Activated effector memory CD4-positive, alpha-beta T cell treated with Interleukin-2 at 50 U/mL for 16 hours (primary cell): ENCODE measurements around the gene PLXNB3.
"Not testable (repeated sequence)": the region's sequence is repeated elsewhere in the genome, so short reads cannot be mapped to it uniquely, and the experiment has no call there.

Source experiments
- DNase-seq: peaks from one replicate; pipeline ENCODE4 v3.0.0-alpha.2; 2020

Gene PLXNB3

GRCh38 chrX:153733651-153734240, 30.3 kb upstream of the PLXNB3 start:
- no peak for DNase-seq

GRCh38 chrX:153734871-153735270, 29.2 kb upstream of the PLXNB3 start:
- no peak for DNase-seq

- no peak for DNase-seq
Measured at GRCh38 chrX:153735274-153735673, 28.8 kb upstream of the PLXNB3 start.

- no peak for DNase-seq
Measured at GRCh38 chrX:153736071-153736820, 27.8 kb upstream of the PLXNB3 start.

- no peak for DNase-seq
Measured at GRCh38 chrX:153736871-153737441, 27.1 kb upstream of the PLXNB3 start.

GRCh38 chrX:153738056-153738605, 25.9 kb upstream of the PLXNB3 start:
- no peak for DNase-seq

GRCh38 chrX:153739754-153740486, 24.1 kb upstream of the PLXNB3 start:
- DNase-seq, result peak; percentile 24

GRCh38 chrX:153740631-153741222, 23.3 kb upstream of the PLXNB3 start:
- no peak for DNase-seq

GRCh38 chrX:153741446-153741845, 22.6 kb upstream of the PLXNB3 start:
- no peak for DNase-seq

GRCh38 chrX:153742111-153742510, 21.9 kb upstream of the PLXNB3 start:
- DNase-seq, result not testable (repeated sequence)

GRCh38 chrX:153742796-153743467, 21.1 kb upstream of the PLXNB3 start:
- not testable (repeated sequence) for DNase-seq

- not testable (repeated sequence) for DNase-seq
Measured at GRCh38 chrX:153743468-153744209, 20.4 kb upstream of the PLXNB3 start.

GRCh38 chrX:153744210-153745066, 19.6 kb upstream of the PLXNB3 start:
- no peak for DNase-seq

GRCh38 chrX:153745067-153745433, 19.0 kb upstream of the PLXNB3 start:
- DNase-seq, result not testable (repeated sequence)

GRCh38 chrX:153746359-153746758, 17.7 kb upstream of the PLXNB3 start:
- DNase-seq, result no peak

GRCh38 chrX:153746991-153747390, 17.1 kb upstream of the PLXNB3 start:
- DNase-seq, result not testable (repeated sequence)

GRCh38 chrX:153749017-153749416, 15.0 kb upstream of the PLXNB3 start:
- not testable (repeated sequence) for DNase-seq

- no peak for DNase-seq
Measured at GRCh38 chrX:153750127-153750774, 13.8 kb upstream of the PLXNB3 start.

GRCh38 chrX:153755136-153755535, 8.9 kb upstream of the PLXNB3 start:
- no peak for DNase-seq

GRCh38 chrX:153761863-153762262, 2.2 kb upstream of the PLXNB3 start:
- no peak for DNase-seq
